ENCODE data around the gene EML5. TPM values are rescaled to one million over a fixed set of nuclear protein-coding genes. Genes with fewer than 3 reads are reported as not detected.

EML5 gene
- total RNA-seq, 1 experiment from 2014 or later, result 0.32 TPM

DNA sequence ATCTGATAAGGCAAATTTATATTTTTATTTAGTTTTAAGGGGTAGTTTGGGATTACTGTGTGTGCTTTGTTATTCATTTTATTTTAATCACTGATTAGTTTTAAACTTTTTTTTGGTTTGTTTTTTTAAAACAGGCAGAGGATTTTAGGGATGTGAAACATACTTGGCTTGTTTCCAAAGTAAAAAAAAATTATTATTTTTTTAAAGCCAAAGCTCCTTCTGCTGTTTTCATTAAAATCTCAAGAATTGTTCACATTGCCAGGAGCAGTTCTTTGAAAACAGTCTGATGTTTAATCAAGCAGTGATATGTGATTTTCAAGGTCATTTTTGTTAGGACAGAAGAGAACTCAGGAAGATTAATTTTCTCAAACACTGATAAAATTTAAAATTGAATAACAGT lies 42.9 kb upstream of the EML5 start:
- H3K27ac ChIP-seq (ENCODE audit: low read depth, low read length, poor library complexity, severe bottlenecking), result no peak overlapping the region
- intact Hi-C loops (cut with micrococcal nuclease; ENCODE audit: unreplicated experiment), result no loop called here
- POLR2A ChIA-PET (ENCODE audit: low non-redundant PET), result no interaction called here

DNA sequence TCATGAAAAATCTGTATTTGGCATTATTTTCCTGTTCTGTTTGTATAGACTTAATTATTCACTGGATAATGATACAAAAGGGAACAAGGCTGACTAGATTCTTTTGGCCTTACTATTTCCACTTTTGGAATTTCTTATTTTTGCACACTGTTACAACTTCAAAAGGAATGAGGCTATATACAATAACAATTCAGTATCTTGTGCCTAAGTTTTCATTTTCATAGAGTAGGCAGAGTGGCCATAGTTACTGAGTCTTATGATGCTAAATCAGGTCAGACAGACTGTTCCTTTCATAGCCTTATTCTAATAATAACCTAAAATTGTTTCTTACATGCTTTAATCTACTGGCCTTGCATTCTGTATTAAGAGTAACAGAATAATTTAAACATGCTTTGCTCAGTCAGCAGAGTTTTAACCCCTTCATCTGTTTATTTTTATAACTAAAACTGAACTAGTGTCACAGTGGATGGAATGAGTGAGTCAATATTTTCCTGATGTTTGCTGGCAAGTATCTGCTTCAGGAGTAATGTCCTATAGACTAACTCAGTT lies 42.2 kb upstream of the EML5 start:
- no TSS peak for BruUV-seq (replicated peaks)
- Histone ChIP-seq H3K4me3 (ENCODE audit: low read depth, low read length, poor library complexity, severe bottlenecking) (no peak overlapping the region), H3K36me3 (ENCODE audit: insufficient read depth, low read length, poor library complexity, severe bottlenecking) (no peaks in the 10 kb centered on the region), H3K9me3 (ENCODE audit: low read depth, low read length, poor library complexity, severe bottlenecking) (no peaks in the 10 kb centered on the region), H3K27ac (ENCODE audit: low read depth, low read length, poor library complexity, severe bottlenecking) (no peak overlapping the region), H3K4me1 (ENCODE audit: insufficient read depth, low read length, poor library complexity, severe bottlenecking) (peaks cover 2% of the 10 kb centered on the region), H3K27me3 (replicated peaks; ENCODE audit: insufficient read depth, low read depth, low read length, poor library complexity) (no peaks in the 10 kb centered on the region)
- ChIA-PET CTCF (no interaction called here), POLR2A (ENCODE audit: low non-redundant PET) (no interaction called here)
- intact Hi-C loops (cut with micrococcal nuclease; ENCODE audit: unreplicated experiment), result no loop called here
- no peak for DNase-seq (ENCODE audit: low spot score)
- TF ChIP-seq EZH2 (IDR thresholded peaks at IDR 0.05; ENCODE audit: borderline replicate concordance, low read depth, low read length, poor library complexity, severe bottlenecking), result no peak
- TF ChIP-seq, protein P1, sequence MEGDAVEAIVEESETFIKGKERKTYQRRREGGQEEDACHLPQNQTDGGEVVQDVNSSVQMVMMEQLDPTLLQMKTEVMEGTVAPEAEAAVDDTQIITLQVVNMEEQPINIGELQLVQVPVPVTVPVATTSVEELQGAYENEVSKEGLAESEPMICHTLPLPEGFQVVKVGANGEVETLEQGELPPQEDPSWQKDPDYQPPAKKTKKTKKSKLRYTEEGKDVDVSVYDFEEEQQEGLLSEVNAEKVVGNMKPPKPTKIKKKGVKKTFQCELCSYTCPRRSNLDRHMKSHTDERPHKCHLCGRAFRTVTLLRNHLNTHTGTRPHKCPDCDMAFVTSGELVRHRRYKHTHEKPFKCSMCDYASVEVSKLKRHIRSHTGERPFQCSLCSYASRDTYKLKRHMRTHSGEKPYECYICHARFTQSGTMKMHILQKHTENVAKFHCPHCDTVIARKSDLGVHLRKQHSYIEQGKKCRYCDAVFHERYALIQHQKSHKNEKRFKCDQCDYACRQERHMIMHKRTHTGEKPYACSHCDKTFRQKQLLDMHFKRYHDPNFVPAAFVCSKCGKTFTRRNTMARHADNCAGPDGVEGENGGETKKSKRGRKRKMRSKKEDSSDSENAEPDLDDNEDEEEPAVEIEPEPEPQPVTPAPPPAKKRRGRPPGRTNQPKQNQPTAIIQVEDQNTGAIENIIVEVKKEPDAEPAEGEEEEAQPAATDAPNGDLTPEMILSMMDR (conservative IDR thresholded peaks at IDR 0.05; ENCODE audit: low read depth, low read length), result no peak

More for the DNA sequence above, 42.9 kb upstream of the EML5 start:
- H3K27me3 ChIP-seq (replicated peaks; ENCODE audit: insufficient read depth, low read depth, low read length, poor library complexity), result no peaks in the 10 kb centered on the region
- CTCF ChIA-PET, result no interaction called here
- no peak for DNase-seq (ENCODE audit: low spot score)
- no TSS peak for BruUV-seq (replicated peaks)
- no peak for TF ChIP-seq EZH2 (IDR thresholded peaks at IDR 0.05; ENCODE audit: borderline replicate concordance, low read depth, low read length, poor library complexity, severe bottlenecking)
- TF ChIP-seq, protein P1 (conservative IDR thresholded peaks at IDR 0.05; ENCODE audit: low read depth, low read length), result no peak
- H3K4me3 ChIP-seq (ENCODE audit: low read depth, low read length, poor library complexity, severe bottlenecking), result no peak overlapping the region
- no peaks in the 10 kb centered on the region for H3K9me3 ChIP-seq (ENCODE audit: low read depth, low read length, poor library complexity, severe bottlenecking)
- H3K36me3 ChIP-seq (ENCODE audit: insufficient read depth, low read length, poor library complexity, severe bottlenecking), result no peaks in the 10 kb centered on the region
- H3K4me1 ChIP-seq (ENCODE audit: insufficient read depth, low read length, poor library complexity, severe bottlenecking), result no peaks in the 10 kb centered on the region

- BruUV-seq (replicated peaks), result no TSS peak
- peak; percentile 47 for DNase-seq (ENCODE audit: low spot score)
Observed at GRCh38 chr14:88831284-88831683, 38.5 kb upstream of the EML5 start.

More at GRCh38 chr14:88831284-88831683, 38.5 kb upstream of the EML5 start:
- TF ChIP-seq, protein P1 (conservative IDR thresholded peaks at IDR 0.05; ENCODE audit: low read depth, low read length), result no peak
- TF ChIP-seq EZH2 (IDR thresholded peaks at IDR 0.05; ENCODE audit: borderline replicate concordance, low read depth, low read length, poor library complexity, severe bottlenecking), result no peak
- Histone ChIP-seq H3K27ac (ENCODE audit: low read depth, low read length, poor library complexity, severe bottlenecking) (no peak overlapping the region), H3K4me1 (ENCODE audit: insufficient read depth, low read length, poor library complexity, severe bottlenecking) (peaks cover 14% of the 10 kb centered on the region), H3K4me3 (ENCODE audit: low read depth, low read length, poor library complexity, severe bottlenecking) (no peak overlapping the region), H3K36me3 (ENCODE audit: insufficient read depth, low read length, poor library complexity, severe bottlenecking) (no peaks in the 10 kb centered on the region), H3K27me3 (replicated peaks; ENCODE audit: insufficient read depth, low read depth, low read length, poor library complexity) (no peaks in the 10 kb centered on the region), H3K9me3 (ENCODE audit: low read depth, low read length, poor library complexity, severe bottlenecking) (no peaks in the 10 kb centered on the region)
- intact Hi-C loops (cut with micrococcal nuclease; ENCODE audit: unreplicated experiment), result no loop called here
- ChIA-PET POLR2A (ENCODE audit: low non-redundant PET) (no interaction called here), CTCF (no interaction called here)
